BJ (cell line): ENCODE measurements around the gene ZFYVE16. TPM values are rescaled to one million over a fixed set of nuclear protein-coding genes. Genes with fewer than 3 reads are reported as not detected.
"Not testable (repeated sequence)": the region's sequence is repeated elsewhere in the genome, so short reads cannot be mapped to it uniquely, and the experiment has no call there.

Experiments used
- CTCF ChIA-PET: fragments of 350-600 bp; formaldehyde crosslinking; extraction: SDS; loops from one replicate; lab custom pipeline; 2021; ENCODE audit warnings: antibody characterized with exemption, inconsistent platforms; lab: Yijun Ruan, JAX
- POLR2A ChIA-PET: fragments of 300-600 bp; sonication (Branson Sonifier 250); formaldehyde crosslinking; extraction: SDS; loops from one replicate; lab custom pipeline; 2021; ENCODE audit warnings: antibody characterized with exemption; lab: Charles Lee
- DNase-seq: peaks from one replicate; pipeline ENCODE4 v3.0.0-alpha.2; 2011; ENCODE audit warnings: low read depth
- H3K27me3 ChIP-seq: 2 replicates; pipeline ENCODE4 v1.6.0; 2011; ENCODE audit warnings: low read length; ENCODE audit not compliant: control insufficient read depth, insufficient read depth
- H3K36me3 ChIP-seq: 2 replicates; pipeline ENCODE4 v1.5.1; 2011; ENCODE audit warnings: low read length; ENCODE audit not compliant: control insufficient read depth, insufficient read depth
- H3K4me3 ChIP-seq: 2 replicates; pipeline ENCODE4 v1.5.1; 2011; ENCODE audit warnings: low read depth, mild to moderate bottlenecking, control low read depth, low read length
- CTCF ChIP-seq: IDR thresholded peaks from 2 replicates; pipeline ENCODE4 v1.5.1; 2011; ENCODE audit warnings: low read depth, mild to moderate bottlenecking, control low read depth, inconsistent platforms, low read length, moderate library complexity; ENCODE audit not compliant: insufficient read depth
- polyA plus RNA-seq: library from polyadenylated mRNA; depleted of rRNA; stranded (reverse); fragments of >200 nt; gene quantifications from 2 replicates; pipeline ENCODE4 v1.2.3, GENCODE V29; 2011

ZFYVE16 gene
- polyA plus RNA-seq, 1 experiment: 4.9 TPM

GRCh38 chr5:80466669-80467485 lies 59.0 kb downstream of the ZFYVE16 start:
- POLR2A ChIA-PET: no interaction called here
- DNase-seq: no peak
- CTCF ChIA-PET: interaction anchor here (0.7 to 2.3 kb wide), 3 partner anchors 9 to 22 kb away, joined by 3 to 19 read pairs (median 3); no protein-coding TSS in a partner anchor
- peaks cover 4% of the 10 kb centered on the region; the same call in 1 of the 2 replicates for H3K36me3 ChIP-seq
- no peak overlapping the region for H3K4me3 ChIP-seq
- H3K27me3 ChIP-seq: no peaks in the 10 kb centered on the region
- TF ChIP-seq CTCF: no peak

- CTCF ChIA-PET: interaction anchor here (2.3 kb wide), 1 partner anchor 13 kb away, joined by 19 read pairs; no protein-coding TSS in a partner anchor
- Histone ChIP-seq H3K27me3 (no peaks in the 10 kb centered on the region), H3K36me3 (0 out of 2 replicates have a peak, but pooled peaks cover 4% of the 10 kb centered on the region), H3K4me3 (no peak overlapping the region)
- no peak for DNase-seq
- POLR2A ChIA-PET: no interaction called here
- TF ChIP-seq CTCF: no peak
Measured at GRCh38 chr5:80468131-80468530, 60.3 kb downstream of the ZFYVE16 start.

GRCh38 chr5:80470631-80471030 lies 62.8 kb downstream of the ZFYVE16 start:
- CTCF ChIA-PET: interaction anchor here (1.1 kb wide), 1 partner anchor 11 kb away, joined by 5 read pairs; no protein-coding TSS in a partner anchor
- H3K36me3 ChIP-seq, POLR2A ChIA-PET, H3K4me3 ChIP-seq, DNase-seq, H3K27me3 ChIP-seq: not testable (repeated sequence)

- POLR2A ChIA-PET: no interaction called here
Measured at GRCh38 chr5:80474929-80475328, 67.1 kb downstream of the ZFYVE16 start.

GRCh38 chr5:80479713-80480112 lies 71.8 kb downstream of the ZFYVE16 start:
- CTCF ChIA-PET: interaction anchor here (0.5 to 3.0 kb wide), 3 partner anchors 13 to 820 kb away, joined by 5 to 19 read pairs (median 12); no protein-coding TSS in a partner anchor
- Histone ChIP-seq H3K4me3 (no peak overlapping the region), H3K27me3 (no peaks in the 10 kb centered on the region), H3K36me3 (peaks cover 1% of the 10 kb centered on the region; the same call in 1 of the 2 replicates)
- POLR2A ChIA-PET: no interaction called here
- TF ChIP-seq CTCF: no peak
- DNase-seq: no peak

More at GRCh38 chr5:80474929-80475328, 67.1 kb downstream of the ZFYVE16 start:
- no peak for DNase-seq
- no peak for TF ChIP-seq CTCF
- CTCF ChIA-PET: no interaction called here
- Histone ChIP-seq H3K36me3 (0 out of 2 replicates have a peak, but pooled peaks cover 2% of the 10 kb centered on the region), H3K4me3 (no peak overlapping the region), H3K27me3 (no peaks in the 10 kb centered on the region)
